ENCODE data around the gene OVAAL.

The OVAAL gene

DNA sequence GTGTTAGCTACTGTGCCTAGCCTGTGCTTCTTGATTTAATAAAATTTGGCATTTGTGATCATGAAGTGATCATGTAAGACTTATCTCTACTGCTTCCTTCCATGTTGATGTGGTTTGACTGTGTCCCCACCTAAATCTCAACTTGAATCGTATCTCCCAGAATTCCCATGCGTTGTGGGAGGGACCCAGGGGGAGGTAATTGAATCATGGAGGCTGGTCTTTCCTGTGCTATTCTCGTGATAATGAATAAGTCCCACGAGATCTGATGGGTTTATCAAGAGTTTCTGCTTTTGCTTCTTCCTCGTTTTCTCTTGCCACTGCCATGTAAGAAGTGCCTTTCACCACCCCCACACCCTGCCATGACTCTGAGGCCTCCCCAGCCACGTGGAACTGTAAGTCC, at the start of gene OVAAL:
Gene OVAAL (plus strand): TSS at position 301 of the 400 bp plus-strand sequence.
- DNase-seq (ENCODE audit: low read depth, low spot score), result no peak

GRCh38 chr1:180510882-180511281, 47.9 kb upstream of the OVAAL start:
- DNase-seq (ENCODE audit: low read depth, low spot score), result no peak

GRCh38 chr1:180513531-180513930, 45.2 kb upstream of the OVAAL start:
- no peak for DNase-seq (ENCODE audit: low read depth, low spot score)

- no peak for DNase-seq (ENCODE audit: low read depth, low spot score)
Observed at GRCh38 chr1:180515364-180515763, 43.4 kb upstream of the OVAAL start.

- no peak for DNase-seq (ENCODE audit: low read depth, low spot score)
Observed at GRCh38 chr1:180515857-180516388, 42.8 kb upstream of the OVAAL start.

- no peak for DNase-seq (ENCODE audit: low read depth, low spot score)
Observed at GRCh38 chr1:180519846-180520245, 38.9 kb upstream of the OVAAL start.

DNA sequence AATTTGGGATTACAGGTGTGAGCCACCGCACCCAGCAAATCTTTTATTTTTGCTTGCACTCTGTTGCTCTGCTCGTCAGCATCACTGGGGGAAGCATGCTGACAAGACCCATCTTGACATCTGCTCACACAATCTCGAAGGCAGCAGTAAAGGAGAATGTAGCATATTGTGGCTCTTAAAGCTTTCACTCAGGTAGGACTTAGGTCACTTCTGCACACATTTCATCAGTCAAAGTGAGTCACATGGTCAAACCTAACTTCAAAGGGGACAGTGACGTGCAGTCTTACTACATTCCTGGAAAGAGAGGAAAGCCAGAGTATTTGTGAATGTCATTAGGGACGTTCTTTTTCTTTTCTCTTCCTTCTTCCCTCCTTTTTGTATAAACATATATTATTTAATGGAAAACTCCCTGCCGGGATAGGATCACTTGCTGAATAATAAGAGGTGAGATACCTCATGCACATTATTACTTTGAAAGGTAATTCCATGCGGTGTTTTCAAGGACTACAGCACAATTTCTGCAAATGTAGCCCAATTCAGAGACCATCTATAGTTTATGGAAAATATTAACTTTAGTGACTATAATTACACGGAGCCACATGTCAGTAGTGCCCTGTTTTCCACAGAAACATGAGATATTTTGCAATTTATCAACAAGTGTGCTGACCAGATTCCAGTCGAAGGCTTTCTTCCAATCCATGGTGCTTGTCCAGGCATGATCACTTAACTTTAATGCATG, 37.1 kb upstream of the OVAAL start:
- no peak for DNase-seq (ENCODE audit: low read depth, low spot score)

DNA sequence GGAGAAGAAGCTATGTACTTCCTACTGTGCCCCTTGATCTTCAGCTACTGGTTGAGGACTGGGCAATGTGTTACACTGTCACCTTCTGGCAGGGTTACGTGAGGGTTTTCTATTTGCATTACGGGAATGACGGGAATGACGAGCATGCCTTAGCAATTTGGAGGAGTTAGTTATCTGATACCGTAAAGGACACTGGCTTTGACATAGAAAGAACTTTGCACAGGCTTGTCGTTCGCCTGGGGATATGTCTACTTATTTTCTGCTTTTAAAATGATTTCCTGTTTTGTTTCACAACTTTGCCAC, 36.6 kb upstream of the OVAAL start:
- DNase-seq (ENCODE audit: low read depth, low spot score), result no peak

DNA sequence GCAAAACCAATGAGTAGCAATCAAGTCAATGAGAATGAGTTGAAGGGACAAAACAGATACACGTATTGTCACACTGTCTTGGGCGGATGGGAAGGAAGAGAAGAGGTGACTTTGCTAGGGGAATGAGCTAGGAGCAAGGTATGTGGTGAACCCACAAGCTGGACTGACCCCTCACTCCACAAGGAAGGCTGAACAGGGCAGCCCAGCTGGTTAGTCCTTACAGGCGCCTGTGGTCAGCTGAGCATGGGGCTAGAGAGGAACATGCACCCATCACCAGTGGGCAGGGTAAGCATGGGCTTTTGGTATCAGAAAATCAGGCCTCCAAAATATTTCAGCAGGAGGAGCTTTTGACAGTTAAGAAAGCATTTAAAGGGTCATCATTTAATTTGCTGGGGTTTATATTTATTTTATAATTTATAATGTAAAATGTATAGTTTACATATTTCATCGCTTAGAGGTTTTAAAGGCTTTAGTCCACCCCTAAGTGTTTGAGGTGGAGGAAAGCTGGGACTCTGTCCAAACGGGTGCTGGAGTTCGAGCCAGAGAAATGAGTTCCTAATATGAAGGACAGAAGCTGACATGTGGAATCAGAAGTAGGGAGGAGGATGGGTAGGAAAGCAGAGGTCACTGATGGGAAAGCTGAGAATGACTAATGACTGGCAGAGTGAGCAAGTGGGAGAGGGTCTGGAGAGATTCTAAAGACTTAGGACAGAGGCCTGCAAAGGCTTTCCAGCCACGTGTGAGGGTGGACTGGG, 34.4 kb upstream of the OVAAL start:
- no peak for DNase-seq (ENCODE audit: low read depth, low spot score)

DNA sequence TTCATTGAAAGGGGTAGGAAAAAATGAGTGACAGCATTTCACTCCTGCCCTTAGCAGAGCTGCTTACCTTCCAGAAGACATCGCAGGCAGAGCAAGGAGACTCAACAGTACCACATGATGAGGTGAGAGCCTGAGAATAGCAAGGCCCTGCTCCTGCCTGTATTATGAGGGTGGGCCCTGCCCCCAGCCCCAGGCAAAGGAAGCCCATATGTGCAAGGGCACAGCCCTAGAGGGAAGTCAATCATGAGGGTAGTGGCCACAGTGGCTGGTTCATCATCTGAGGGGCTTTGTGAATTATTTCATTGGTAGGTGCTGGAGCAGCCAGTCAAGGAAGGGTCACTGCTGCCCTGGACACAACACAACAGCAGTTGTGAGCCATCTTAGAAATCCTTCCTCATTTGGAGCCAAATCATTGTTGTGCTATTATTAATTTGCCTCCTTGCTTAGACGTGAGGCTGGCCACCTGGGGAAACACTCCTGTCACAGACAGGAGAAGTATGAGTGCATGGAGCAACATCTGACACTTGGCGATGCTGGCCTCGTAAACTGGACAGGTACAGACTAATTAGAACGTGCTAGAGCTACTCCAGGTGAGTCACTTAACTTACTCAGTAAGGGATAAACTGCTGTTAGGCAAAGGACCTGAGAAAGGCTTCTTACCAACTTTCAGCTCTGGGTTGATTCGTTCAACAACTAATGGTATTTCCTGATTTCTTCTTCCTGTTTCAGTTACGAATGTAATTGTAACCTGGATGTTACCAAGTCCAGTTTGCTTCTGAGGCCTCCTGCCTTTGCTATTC, 33.6 kb upstream of the OVAAL start:
- DNase-seq (ENCODE audit: low read depth, low spot score), result no peak

DNA sequence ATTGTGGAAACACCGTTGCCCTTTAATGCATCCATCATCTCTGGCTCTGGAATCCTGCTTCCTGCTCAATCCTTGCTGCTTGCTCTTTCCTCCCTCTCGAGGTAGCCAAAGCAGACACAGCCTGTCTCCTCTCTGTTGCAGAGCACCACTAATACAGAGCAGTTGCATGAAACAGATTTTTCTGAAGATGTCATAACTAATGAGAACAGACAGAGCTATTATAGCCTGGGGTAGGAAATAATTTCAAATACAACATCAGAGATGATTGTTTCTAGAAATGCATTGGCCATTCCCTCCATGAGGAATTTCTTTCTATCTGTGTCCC, 33.1 kb upstream of the OVAAL start:
- DNase-seq (ENCODE audit: low read depth, low spot score), result no peak

GRCh38 chr1:180527101-180527669, 31.6 kb upstream of the OVAAL start:
- no peak for DNase-seq (ENCODE audit: low read depth, low spot score)

DNA sequence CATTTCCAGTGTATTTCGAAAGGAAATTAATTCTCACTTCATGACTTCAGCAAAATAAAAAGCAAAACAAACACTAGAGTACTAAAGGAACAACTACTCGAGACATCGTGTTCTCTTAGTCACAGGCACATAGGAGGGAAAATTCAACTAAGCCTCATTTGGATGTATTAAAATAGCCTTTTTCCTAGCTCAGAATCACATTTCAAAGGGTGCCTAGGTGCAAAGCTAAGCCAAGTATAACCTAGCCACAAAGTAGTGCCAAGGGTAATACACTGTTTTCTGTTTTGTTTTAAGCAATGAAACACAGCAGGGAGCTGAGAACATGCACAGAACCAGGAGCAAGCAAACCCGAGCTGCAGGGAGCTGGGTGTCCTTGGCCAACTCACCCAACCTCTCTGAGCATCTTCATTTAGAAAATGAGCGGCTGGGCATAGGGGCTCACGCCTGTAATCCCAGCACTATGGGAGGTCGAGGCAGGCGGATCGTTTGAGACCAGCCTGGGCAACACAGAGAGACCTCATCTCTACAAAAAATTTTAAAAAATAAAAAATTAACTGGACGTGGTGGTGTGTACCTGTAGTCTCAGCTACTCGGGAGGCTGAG, 29.8 kb upstream of the OVAAL start:
- DNase-seq (ENCODE audit: low read depth, low spot score), result no peak

GRCh38 chr1:180530501-180530900, 28.3 kb upstream of the OVAAL start:
- no peak for DNase-seq (ENCODE audit: low read depth, low spot score)

DNA sequence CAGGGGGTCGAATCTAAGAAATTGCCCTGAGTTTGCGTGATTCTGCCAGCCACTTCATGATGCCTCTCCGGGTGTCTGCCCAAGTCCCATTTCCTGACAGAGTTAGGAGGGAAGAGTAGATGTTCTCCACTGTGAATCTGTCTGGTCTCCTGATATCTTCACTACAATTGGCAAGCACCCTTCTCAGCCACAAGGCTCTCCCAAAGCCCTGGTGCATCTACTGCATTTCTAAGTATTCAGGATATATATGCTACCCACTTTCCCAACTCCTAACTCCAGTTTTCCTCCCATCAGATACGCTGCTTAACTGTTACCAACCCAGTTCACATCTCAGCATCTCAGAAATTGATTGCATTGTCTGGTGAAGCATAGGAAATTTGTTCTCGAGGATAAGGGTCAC, 25.9 kb upstream of the OVAAL start:
- DNase-seq (ENCODE audit: low read depth, low spot score), result no peak

DNA sequence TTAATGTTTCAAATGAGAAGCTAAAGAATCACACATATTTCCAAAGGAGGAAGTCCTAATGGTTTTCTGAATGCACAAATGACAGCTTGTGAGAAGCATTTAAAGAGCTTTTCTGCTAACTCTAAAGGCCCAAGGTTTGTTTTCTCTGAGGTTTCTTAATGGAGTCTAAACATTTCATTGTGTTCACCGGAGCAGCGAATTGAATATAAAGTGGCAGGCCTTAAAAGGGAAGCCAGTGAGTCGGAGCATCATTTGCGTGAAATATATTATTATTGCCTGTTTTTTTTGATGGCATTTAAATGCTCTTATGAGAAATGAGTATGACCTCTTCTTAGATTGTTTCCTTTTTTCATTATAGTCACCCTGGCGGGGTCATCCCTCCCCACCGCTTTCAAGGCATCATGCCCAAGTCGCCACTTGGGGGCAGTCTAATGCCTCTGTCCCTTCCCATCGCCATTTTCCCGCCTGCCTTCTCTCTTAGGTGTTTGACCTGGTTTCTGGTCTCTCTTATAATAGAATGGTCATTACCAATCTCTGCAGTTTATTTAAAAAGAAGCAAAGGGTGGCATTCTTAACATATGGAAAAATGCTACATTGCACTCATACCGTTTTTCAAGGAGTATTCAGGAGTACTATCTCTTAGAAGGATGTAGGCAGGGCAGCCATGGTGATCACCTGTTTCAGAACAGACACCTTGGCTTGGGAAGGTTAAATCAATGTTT, 25.3 kb upstream of the OVAAL start:
- no peak for DNase-seq (ENCODE audit: low read depth, low spot score)

DNA sequence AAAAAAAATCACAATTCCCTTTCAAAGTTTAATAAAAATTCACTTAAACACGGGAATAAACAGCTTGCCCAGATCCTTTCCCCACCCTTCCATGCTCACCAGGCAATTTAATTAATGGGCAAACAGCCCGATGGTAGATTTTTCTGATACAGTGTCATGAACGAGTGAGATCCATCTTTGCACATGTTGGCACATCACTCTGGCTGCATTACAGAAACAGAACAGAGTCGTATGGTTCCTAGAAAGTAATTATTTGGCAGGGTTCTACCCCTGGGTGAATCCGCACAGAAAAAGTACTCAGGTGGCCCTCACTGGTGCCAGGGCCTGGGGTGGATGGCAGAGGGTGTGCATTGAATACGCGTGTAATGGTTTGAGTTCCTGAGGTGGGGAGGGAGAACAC, 24.6 kb upstream of the OVAAL start:
- DNase-seq (ENCODE audit: low read depth, low spot score), result no peak

DNA sequence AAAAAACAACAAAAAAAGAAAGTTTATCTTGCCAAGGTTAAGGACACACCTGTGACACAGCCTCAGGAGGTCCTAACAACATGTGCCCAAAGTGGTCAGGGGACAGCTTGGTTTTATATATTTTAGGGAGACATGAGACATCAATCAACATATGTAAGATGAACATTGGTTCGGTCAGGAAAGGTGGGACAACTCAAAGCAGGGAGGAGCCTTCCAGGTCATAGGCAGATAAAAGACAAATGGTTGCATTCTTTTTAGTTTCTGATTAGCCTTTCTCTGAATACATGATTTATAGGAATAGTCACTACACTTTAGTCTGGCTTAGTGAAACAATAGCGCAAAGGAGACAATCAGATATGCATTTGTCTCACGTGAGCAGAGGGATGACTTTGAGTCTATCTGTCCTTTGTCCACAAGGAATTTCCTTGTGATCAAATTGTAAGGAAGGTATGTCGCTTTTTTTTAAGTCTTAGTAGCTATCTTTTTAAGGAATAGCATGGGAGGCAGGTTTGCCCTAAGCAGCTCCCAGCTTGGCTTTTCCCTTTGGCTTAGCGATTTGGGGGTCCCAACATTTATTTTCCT, 23.3 kb upstream of the OVAAL start:
- no peak for DNase-seq (ENCODE audit: low read depth, low spot score)

DNA sequence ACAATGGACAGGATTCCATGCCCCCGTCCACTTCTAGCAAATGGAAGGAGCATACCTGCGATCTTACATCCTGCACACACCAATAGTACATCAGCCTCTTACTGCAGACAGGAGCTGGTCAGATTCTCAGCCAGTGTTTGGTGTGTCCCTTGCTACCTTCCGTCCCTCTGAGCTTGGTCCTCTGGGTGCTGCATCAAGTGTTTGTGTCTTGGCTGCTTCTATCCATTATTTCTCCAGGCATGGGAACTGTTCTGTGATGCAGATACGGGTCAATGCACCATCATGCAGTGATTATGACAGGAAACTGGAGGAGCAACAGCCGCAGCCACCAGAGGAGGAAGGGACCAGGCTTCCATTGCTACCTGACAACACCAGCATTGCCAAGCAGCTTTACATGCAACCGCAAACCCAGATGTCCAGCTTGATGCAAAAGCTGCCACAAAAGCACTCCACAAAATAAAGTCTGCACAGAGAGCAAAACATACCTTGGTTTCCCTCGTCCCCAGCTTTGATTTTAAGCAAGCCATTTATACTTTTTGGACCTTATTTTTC, 21.9 kb upstream of the OVAAL start:
- no peak for DNase-seq (ENCODE audit: low read depth, low spot score)

- DNase-seq (ENCODE audit: low read depth, low spot score), result no peak
Observed at GRCh38 chr1:180539136-180539535, 19.6 kb upstream of the OVAAL start.

Data from iPS DF 19.7 (cell line).